Keratinocyte (primary cell): ENCODE data around the gene HS6ST3. TPM values are rescaled to one million over a fixed set of nuclear protein-coding genes. Genes with fewer than 3 reads are reported as not detected.

Source experiments
- DNase-seq: peaks from one replicate; pipeline ENCODE4 v3.0.0-alpha.2; 2011; ENCODE audit warnings: low read depth, missing footprints, low spot score
- FAIRE-seq: peaks from 2 replicates; lab custom pipeline; 2011; peaks lifted over from hg19 to GRCh38; lab: Jason Lieb, UNC
- H2AFZ ChIP-seq: 2 replicates; pipeline ENCODE4 v1.6.0; 2012; ENCODE audit warnings: low read length, control low read depth, inconsistent platforms; ENCODE audit not compliant: control insufficient read depth
- H3K27ac ChIP-seq: 2 replicates; pipeline ENCODE4 v1.5.1; 2011; ENCODE audit warnings: low read length; ENCODE audit not compliant: control insufficient read depth, insufficient read depth
- H3K27me3 ChIP-seq: 3 replicates; pipeline ENCODE4 v1.6.0; 2011; ENCODE audit warnings: low read length; ENCODE audit not compliant: control insufficient read depth, insufficient read depth; ENCODE audit errors: extremely low read depth
- H3K36me3 ChIP-seq, 2 experiments: 2 replicates in 1 of 2; 3 replicates in 1 of 2; pipeline ENCODE4 v1.5.1; 2011; ENCODE audit warnings: low read length in 2 of 2, mild to moderate bottlenecking in 1 of 2; ENCODE audit not compliant: control insufficient read depth in 2 of 2, insufficient read depth in 2 of 2; ENCODE audit errors: extremely low read depth in 1 of 2
- H3K4me1 ChIP-seq: 3 replicates; pipeline ENCODE4 v1.5.1; 2011; ENCODE audit warnings: low read length; ENCODE audit not compliant: control insufficient read depth, insufficient read depth; ENCODE audit errors: extremely low read depth
- H3K4me2 ChIP-seq: 3 replicates; pipeline ENCODE4 v1.6.0; 2011; ENCODE audit warnings: low read depth, low read length; ENCODE audit not compliant: control insufficient read depth, insufficient read depth; ENCODE audit errors: extremely low read depth
- H3K4me3 ChIP-seq, 3 experiments: fragments of 200-600 bp in 1 of 3; sonication (generic) in 1 of 3; 2 replicates in 2 of 3; 3 replicates in 1 of 3; pipeline ENCODE4 v1.5.1; 2011 to 2016; ENCODE audit warnings: low read length in 3 of 3, mild to moderate bottlenecking in 3 of 3, control low read depth in 2 of 3, inconsistent platforms in 1 of 3, low read depth in 1 of 3, mixed read lengths in 1 of 3, mixed run types in 1 of 3, moderate library complexity in 1 of 3; ENCODE audit not compliant: control insufficient read depth in 2 of 3, insufficient read depth in 2 of 3; ENCODE audit errors: extremely low read depth in 1 of 3
- H3K79me2 ChIP-seq: 2 replicates; pipeline ENCODE4 v1.6.0; 2012; ENCODE audit warnings: low read length; ENCODE audit not compliant: control insufficient read depth, insufficient read depth
- H3K9ac ChIP-seq: 3 replicates; pipeline ENCODE4 v1.6.0; 2011; ENCODE audit warnings: low read length; ENCODE audit not compliant: control insufficient read depth, insufficient read depth; ENCODE audit errors: extremely low read depth
- H3K9me1 ChIP-seq: 3 replicates; pipeline ENCODE4 v1.6.0; 2011; ENCODE audit warnings: low read length; ENCODE audit not compliant: control insufficient read depth, insufficient read depth; ENCODE audit errors: extremely low read depth
- H3K9me3 ChIP-seq: 2 replicates; pipeline ENCODE4 v1.5.1; 2012; ENCODE audit warnings: low read depth, low read length; ENCODE audit not compliant: control insufficient read depth
- H4K20me1 ChIP-seq: 3 replicates; pipeline ENCODE4 v1.6.0; 2011; ENCODE audit warnings: low read length; ENCODE audit not compliant: control insufficient read depth, insufficient read depth; ENCODE audit errors: extremely low read depth
- CTCF ChIP-seq, 3 experiments: IDR thresholded peaks in 1 of 3; conservative IDR thresholded peaks in 1 of 3; optimal IDR thresholded peaks in 1 of 3; 2 replicates in 2 of 3; 3 replicates in 1 of 3; pipeline versions ENCODE3 to v1.5.1; 2011; ENCODE audit warnings: low read length in 3 of 3, mild to moderate bottlenecking in 3 of 3, moderate library complexity in 2 of 3, control low read depth in 1 of 3, inconsistent platforms in 1 of 3; ENCODE audit not compliant: insufficient read depth in 2 of 3; ENCODE audit errors: extremely low read depth in 1 of 3
- EZH2 ChIP-seq: IDR thresholded peaks from one replicate; pipeline ENCODE4 v1.6.1; 2012; ENCODE audit warnings: inconsistent platforms, mild to moderate bottlenecking, low read length, moderate library complexity
- dilution Hi-C: fragments of 300-500 bp; cut with MboI; formaldehyde crosslinking; loops from one replicate; pipeline ENCODE4 v1.7.0; 2020; ENCODE audit warnings: low sequenced_read_pairs; ENCODE audit not compliant: extremely low pct_ligation_motif_present
- polyA plus RNA-seq, 5 experiments: library from polyadenylated mRNA; depleted of rRNA in 3 of 5; stranded (reverse) in 3 of 5; stranded (forward) in 1 of 5; unstranded in 1 of 5; fragments of >200 nt; gene quantifications; 1 replicate in 1 of 5; 2 replicates in 3 of 5; 3 replicates in 1 of 5; pipeline versions ENCODE4 v1.2.1 to v1.2.3, GENCODE V29; 2011 to 2012; ENCODE audit warnings: missing spikeins in 2 of 5, low read depth in 1 of 5, low replicate concordance in 1 of 5

HS6ST3 gene
- polyA plus RNA-seq, 1 donor (not counting 4 experiments of a cell fraction or from before 2014, with no cell fraction given), result 0.03 TPM

GRCh38 chr13:96542986-96543385 is 453.1 kb downstream of the HS6ST3 start:
- H3K4me2 ChIP-seq, result no peak overlapping the region
- DNase-seq (no peak), FAIRE-seq (no peak)
- no peaks in the 10 kb centered on the region for H3K9me3 ChIP-seq
- dilution Hi-C loops, result no loop called here
- H3K27me3 ChIP-seq, result no peaks in the 10 kb centered on the region
- no peaks in the 10 kb centered on the region for H3K79me2 ChIP-seq
- H3K4me1 ChIP-seq, result no peaks in the 10 kb centered on the region
- no peak for TF ChIP-seq CTCF (optimal IDR thresholded peaks at IDR 0.05 in 1 of 3, IDR thresholded peaks at IDR 0.05 in 1 of 3, conservative IDR thresholded peaks at IDR 0.05 in 1 of 3; ENCODE audit: extremely low read depth in 1 of 3, insufficient read depth in 2 of 3, low read length in 3 of 3)
- TF ChIP-seq EZH2, result no peak
- no peaks in the 10 kb centered on the region for H3K36me3 ChIP-seq
- H3K4me3 ChIP-seq, result no peak overlapping the region
- no peak overlapping the region for H3K27ac ChIP-seq
- no peaks in the 10 kb centered on the region for H3K9me1 ChIP-seq
- H4K20me1 ChIP-seq, result no peaks in the 10 kb centered on the region
- no peak overlapping the region for H2AFZ ChIP-seq
- no peak overlapping the region for H3K9ac ChIP-seq

DNA sequence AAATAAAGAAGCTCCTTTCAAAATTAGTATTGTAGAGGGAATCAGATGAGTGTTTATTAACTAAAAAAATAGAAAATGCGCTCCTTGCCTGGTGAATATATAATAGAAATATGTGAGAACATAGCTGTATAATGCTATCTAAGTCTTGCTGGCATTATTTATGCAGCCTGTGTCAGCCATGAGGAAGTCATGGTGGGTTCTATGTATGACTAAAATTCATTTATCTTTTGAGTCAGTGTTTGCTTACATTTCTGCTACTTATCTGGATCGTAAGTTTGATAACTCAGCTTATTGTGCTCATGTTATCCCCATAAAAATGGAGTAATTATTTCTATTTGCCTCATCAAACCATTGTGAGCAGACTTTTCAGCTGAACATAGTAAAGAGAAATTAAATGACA is 455.1 kb downstream of the HS6ST3 start:
- H3K27me3 ChIP-seq, result no peaks in the 10 kb centered on the region
- no peaks in the 10 kb centered on the region for H4K20me1 ChIP-seq
- H2AFZ ChIP-seq, result no peak overlapping the region
- H3K9me3 ChIP-seq, result no peaks in the 10 kb centered on the region
- no peaks in the 10 kb centered on the region for H3K9me1 ChIP-seq
- H3K4me1 ChIP-seq, result no peaks in the 10 kb centered on the region
- DNase-seq (no peak), FAIRE-seq (no peak)
- no peaks in the 10 kb centered on the region for H3K79me2 ChIP-seq
- H3K36me3 ChIP-seq, result no peaks in the 10 kb centered on the region
- no peak overlapping the region for H3K4me2 ChIP-seq
- H3K4me3 ChIP-seq, result no peak overlapping the region
- dilution Hi-C loops, result no loop called here
- H3K9ac ChIP-seq, result no peak overlapping the region
- H3K27ac ChIP-seq, result no peak overlapping the region
- no peak for TF ChIP-seq EZH2
- TF ChIP-seq CTCF (optimal IDR thresholded peaks at IDR 0.05 in 1 of 3, IDR thresholded peaks at IDR 0.05 in 1 of 3, conservative IDR thresholded peaks at IDR 0.05 in 1 of 3; ENCODE audit: extremely low read depth in 1 of 3, insufficient read depth in 2 of 3, low read length in 3 of 3), result no peak
